ENCODE data around the gene MT2A. TPM values are rescaled to one million over a fixed set of nuclear protein-coding genes. Genes with fewer than 3 reads are reported as not detected.

MT2A gene
- total RNA-seq = 92.7 and 183 TPM in 2 replicates

GRCh38 chr16:56608043-56608875 lies at the start of gene MT2A:
Gene MT2A, plus strand, starts transcription at chr16:56608584. Its CDS starts 72 bp downstream, at chr16:56608656.

GRCh38 chr16:56564793-56565477 lies 43.4 kb upstream of the MT2A start, which contains the start of gene MT4:
Gene MT4, plus strand, starts transcription at chr16:56565073. Its CDS starts 56 bp downstream, at chr16:56565129.

GRCh38 chr16:56589141-56590039 lies 19.0 kb upstream of the MT2A start, which contains the start of gene MT3:
Gene MT3, plus strand, starts transcription at chr16:56589528. Its CDS starts 63 bp downstream, at chr16:56589591.

GRCh38 chr16:56625140-56625942 lies 17.0 kb downstream of the MT2A start, which contains the start of gene MT1E:
Gene MT1E, plus strand, starts transcription at chr16:56625781. Its CDS starts 71 bp downstream, at chr16:56625852.

GRCh38 chr16:56632156-56632847 lies 23.9 kb downstream of the MT2A start, which contains the start of gene MT1M:
Gene MT1M, plus strand, starts transcription at chr16:56632659. Its CDS starts 73 bp downstream, at chr16:56632732.

GRCh38 chr16:56637814-56638750 lies 29.7 kb downstream of the MT2A start, which contains the start of gene MT1A:
Gene MT1A, plus strand, starts transcription at chr16:56638666. Its CDS starts 73 bp downstream, at chr16:56638739.

GRCh38 chr16:56651586-56651985 lies 43.2 kb downstream of the MT2A start, which contains the start of gene MT1B:
Gene MT1B, plus strand, starts transcription at chr16:56651886. Its CDS starts 68 bp downstream, at chr16:56651954.

GRCh38 chr16:56657555-56658326 lies 49.4 kb downstream of the MT2A start, which contains the start of gene MT1F:
Gene MT1F, plus strand, starts transcription at chr16:56657959. Its CDS starts 100 bp downstream, at chr16:56658059.

Other genes with a start within 250 kb of the MT2A start
- gene AMFR, start 183.0 kb upstream of the MT2A start, total RNA-seq = 285 and 317 TPM in 2 replicates
- 59.6 and 129 TPM in 2 replicates for gene NUDT21, start 157.3 kb upstream of the MT2A start, total RNA-seq
- 97.6 and 100.0 TPM in 2 replicates for gene OGFOD1, start 157.0 kb upstream of the MT2A start, total RNA-seq
- gene BBS2, start 88.6 kb upstream of the MT2A start, total RNA-seq = 46.3 and 47.3 TPM in 2 replicates
- gene MT4, start 43.5 kb upstream of the MT2A start, total RNA-seq = not detected in 2 replicates
- 0.59 TPM in 2 replicates for gene MT3, start 19.1 kb upstream of the MT2A start, total RNA-seq
- gene MT1E, start 17.2 kb downstream of the MT2A start, total RNA-seq = 86.1 and 156 TPM in 2 replicates
- gene MT1M, start 24.1 kb downstream of the MT2A start, total RNA-seq = 1.5 TPM in 1 of 2 replicates, not detected in the other
- gene MT1A, start 30.1 kb downstream of the MT2A start, total RNA-seq = 1.1 TPM in 1 of 2 replicates, not detected in the other
- not detected in 2 replicates for gene MT1B, start 43.3 kb downstream of the MT2A start, total RNA-seq
- gene MT1F, start 49.4 kb downstream of the MT2A start, total RNA-seq = 2.0 TPM in 1 of 2 replicates, not detected in the other
- 1.3 TPM in 1 of 2 replicates, not detected in the other for gene MT1G, start 59.5 kb downstream of the MT2A start, total RNA-seq
- not detected in 2 replicates for gene MT1H, start 61.2 kb downstream of the MT2A start, total RNA-seq
- gene MT1X, start 73.9 kb downstream of the MT2A start, total RNA-seq = 16.5 and 18.4 TPM in 2 replicates
- 45.2 and 55.7 TPM in 2 replicates for gene NUP93, start 121.5 kb downstream of the MT2A start, total RNA-seq